Cerebellar cortex (tissue), 1 donor: ENCODE measurements around the gene CRP.
"Not testable (repeated sequence)": the region's sequence is repeated elsewhere in the genome, so short reads cannot be mapped to it uniquely, and the experiment has no call there.

ENCODE experiments used
- DNase-seq: peaks from one replicate; pipeline ENCODE4 v3.0.0-alpha.2; 2015; ENCODE audit warnings: low spot score

CRP gene, protein sequence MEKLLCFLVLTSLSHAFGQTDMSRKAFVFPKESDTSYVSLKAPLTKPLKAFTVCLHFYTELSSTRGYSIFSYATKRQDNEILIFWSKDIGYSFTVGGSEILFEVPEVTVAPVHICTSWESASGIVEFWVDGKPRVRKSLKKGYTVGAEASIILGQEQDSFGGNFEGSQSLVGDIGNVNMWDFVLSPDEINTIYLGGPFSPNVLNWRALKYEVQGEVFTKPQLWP

DNA sequence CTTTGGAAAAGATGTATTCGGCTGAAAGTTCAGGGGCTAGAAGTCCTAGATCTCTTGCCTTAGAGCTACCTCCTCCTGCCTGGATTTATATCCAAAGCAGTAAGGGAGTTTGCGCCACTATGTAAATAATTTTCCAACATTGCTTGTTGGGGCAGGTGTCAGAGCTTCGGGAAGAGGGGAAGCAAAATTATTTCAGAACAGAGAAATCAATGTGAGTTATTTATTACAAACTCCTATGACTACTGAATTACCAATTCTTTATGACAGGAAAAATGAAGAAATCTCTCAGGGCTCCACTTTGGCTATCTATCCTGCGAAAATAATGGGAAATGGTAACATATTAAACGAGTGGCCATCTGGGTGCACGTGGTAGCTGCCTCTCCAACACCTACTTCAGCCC lies at the start of gene CRP:
Gene CRP, minus strand, starts transcription at position 61 of the 400 bp plus-strand sequence. CDS start 104 bp downstream, outside the sequence.
- DNase-seq: no peak

DNA sequence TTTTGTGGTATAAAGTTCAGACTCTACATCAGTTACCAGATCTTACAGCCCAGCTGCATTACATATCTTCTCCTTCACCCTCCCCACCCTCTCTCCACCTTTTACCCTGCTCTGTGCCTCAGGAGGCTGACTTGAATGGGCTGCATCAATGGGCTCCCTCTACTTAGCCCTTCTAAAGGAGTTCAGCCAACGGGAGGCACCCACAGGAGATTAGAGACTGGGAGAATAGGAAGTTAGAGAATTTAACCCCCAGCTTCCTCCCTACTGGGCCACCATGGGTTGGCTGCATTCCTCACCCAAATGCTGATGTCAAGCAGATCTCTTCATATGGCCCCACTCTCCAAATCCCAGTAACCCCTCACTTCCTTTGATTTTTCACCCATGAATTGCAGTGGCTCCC lies 49.3 kb upstream of the CRP start:
- DNase-seq: no peak

DNA sequence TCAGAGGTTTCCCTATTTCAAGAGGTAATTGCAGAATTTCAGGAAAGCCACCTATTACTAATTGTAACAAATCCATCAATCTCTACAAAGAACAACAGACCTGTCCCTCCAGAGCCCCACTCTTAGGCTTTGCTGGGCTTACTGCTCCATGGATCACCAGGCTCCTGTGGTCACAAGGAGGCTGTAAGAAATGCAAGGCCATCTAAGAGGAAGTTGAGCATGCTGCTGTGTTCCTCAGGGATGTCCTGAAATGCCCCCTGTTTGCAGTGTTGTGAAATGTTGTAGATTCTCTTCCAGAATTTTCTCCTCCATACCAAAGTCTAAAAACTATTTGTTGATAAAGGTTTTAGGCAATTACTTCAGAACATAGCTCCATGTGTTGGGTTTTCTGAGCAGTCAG lies 42.0 kb upstream of the CRP start:
- no peak for DNase-seq

DNA sequence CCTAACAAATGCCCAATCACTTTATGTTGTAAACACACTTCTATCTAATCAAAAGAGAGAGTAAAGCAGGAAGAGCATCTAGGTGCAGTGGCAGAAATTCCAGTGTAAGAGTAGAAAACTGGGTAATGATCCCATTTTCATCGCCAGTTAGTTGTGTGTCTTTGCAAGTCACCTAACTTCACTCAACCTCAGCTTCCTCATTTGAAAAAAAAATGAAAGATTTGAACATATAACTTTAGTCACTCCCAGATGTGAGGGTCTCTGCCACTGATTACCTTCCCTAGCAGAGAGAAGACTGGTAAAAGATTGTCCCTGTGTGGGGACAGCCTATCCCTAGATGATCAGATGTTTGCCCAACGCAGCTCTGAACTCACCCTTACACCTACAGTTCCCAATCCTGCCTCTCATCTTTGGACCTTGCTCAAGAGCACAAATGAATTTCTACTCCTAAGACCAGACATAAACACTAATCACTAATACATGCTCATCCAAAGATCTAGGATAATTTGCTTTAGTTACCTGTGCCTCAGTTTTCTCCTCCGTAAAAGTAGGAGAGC lies 41.1 kb upstream of the CRP start:
- no peak for DNase-seq

DNA sequence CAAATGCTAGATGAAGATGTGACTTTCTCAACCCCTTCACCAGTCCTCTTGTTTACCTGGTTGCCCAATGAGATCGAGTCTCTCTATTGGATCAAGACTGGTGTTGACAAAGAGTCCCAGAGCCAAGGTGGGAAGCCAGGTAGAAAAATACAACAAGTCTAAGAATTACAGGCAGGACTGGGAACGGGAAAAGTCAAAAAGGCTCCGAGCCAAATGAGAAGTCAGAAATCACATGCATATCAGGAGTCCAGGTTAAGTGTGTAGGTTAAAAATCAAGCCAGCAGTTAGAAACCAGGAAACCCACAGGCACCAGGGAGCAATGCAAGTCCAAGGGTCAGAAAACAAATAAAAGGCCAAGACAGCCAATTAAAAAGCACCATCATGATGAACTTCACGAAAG lies 39.0 kb upstream of the CRP start:
- no peak for DNase-seq

DNA sequence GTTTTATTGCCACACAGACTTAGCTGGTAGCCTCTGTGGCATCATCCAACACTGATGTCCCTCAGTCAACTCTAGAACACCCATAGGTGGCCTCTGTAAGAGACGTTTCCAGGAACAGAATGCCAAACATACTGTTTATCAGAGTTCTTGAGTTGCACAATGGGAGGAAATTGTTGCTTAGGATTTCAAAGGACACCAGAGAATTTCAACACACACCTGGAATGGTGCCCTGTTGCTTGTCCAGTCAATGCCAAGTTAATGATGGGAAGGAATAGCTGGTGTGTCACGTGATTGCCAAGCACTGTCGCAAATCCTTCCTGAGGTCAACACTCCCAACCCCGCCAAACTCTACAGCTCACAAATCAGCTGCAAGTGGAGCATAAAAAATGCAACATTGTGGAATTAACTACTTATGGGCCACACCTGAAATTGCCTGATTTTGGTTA lies 37.8 kb upstream of the CRP start:
- no peak for DNase-seq

DNA sequence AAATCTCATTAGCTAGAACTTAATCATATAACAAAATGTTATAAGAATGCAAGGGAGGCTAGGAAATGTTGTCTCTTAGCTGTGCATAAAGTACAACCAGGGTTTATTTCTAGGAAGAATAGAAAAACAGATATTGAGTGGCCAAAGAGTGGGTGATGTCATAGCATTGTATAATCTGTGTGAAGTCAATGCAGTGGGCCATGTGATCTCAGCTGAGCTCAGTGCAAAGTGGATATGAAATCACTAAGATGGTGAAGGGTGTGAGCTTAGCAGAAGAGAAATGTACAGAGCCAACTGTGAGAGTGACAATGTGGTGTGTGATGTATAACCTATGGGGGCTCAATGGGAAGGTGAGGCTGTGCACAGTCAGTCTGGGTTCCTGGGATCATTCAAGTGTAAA lies 36.6 kb upstream of the CRP start:
- DNase-seq: no peak

DNA sequence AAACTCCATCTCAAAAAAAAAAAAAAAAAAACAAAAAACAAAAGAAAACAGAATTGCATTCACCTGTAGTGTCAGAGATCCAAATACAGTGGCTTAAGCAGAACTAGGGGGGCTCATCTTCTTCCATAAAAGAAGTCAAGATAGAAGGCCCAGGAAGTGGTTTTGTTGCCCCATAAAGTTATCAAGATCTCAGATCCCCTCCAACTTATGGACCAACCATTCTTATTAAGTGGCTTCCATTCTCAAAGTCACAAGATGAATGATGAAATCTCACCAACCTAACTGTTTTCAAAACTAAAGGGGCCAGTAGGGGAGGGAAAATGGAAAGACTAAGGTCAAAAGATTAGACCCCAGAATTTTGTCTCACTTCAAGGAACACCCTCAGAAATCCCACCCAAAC lies 36.2 kb upstream of the CRP start:
- DNase-seq: no peak

DNA sequence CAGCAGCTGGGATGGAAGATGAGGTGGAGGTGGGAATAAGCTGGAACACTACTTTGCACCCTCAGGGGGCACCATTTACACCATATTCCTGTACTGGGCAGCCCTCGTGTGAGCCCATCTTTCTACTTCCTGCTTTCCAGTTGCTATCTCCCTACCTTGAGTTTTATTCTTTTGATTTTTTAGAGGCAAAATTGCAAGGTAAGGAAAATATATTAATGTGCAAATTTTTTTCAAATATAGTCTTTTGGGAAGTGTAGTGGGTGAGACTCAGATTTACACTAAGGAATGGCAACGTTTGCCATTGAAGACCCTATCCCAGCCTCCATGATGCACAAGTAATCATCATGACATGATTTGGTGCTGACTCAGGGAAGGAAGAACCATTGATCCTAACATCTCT lies 35.2 kb upstream of the CRP start:
- DNase-seq: no peak

DNA sequence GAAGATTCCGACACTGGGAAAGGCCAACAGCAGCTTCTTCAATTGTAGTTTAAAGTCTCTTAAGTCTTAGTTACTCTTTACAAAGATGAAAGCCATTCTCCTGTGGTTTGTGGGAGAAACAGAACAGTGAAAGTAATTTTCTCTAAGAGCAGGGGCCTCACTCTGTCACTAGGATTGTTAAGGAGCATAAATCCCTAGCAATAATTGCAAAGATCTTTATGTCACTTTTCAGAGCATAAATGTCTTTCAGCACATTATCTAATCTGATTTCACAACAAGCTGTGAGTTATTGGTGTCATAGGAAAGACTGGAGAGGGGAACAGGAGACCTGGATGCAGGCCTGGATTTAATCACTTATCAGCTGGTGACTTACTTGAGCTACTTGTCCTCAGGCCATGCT lies 34.0 kb upstream of the CRP start:
- no peak for DNase-seq

DNA sequence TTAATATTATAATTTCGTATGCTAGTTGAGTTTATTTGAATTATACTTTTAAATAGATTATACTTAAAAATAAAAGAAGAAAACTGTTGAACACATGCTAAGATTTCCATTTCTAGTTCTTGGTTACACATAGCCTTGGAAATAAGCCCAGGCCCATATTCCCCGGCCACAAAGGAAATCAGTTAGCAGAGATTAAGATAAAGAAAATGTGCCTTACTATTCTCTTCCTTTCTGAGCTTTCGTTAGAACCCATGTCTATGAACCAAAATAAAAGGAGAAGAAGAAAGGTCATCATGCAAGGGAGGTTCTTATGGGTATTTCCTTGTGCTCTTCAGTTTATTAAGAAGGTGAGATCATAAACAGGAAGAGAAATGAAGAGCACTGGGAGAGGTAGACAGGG lies 32.3 kb upstream of the CRP start:
- no peak for DNase-seq

DNA sequence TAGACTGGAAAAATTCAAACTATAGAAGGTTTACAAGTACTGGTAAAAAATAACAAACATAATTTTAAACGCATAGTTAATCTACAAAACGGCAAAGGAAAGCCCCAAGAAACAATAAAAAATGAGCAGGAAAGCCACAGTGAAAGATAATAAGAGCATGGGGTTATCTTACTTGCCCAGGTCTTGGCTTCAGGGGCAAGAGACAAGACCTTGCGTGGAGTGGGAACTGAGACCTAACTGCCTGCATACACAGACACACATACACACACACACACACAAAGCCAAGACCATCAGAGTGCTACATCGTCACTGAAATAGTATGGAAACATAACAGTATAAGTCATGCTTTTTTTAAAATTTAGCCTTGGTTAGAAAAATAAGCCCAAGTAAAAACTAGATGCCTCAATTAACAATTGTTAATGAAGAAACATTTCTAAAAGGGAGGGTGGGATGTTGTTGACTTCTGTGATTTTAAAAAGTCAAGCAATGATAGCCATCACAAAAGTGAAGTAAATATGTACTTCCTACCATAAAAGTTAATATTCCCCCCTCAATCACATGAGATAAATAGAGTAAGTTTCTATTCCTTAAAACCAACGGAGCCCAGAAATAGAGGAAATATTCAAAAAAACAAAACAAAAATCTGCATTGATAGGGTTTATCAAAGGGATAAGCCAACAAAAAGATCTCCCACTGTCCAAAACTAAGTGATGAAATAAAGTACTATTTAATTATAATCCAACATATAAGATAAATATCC lies 29.4 kb upstream of the CRP start:
- no peak for DNase-seq

DNA sequence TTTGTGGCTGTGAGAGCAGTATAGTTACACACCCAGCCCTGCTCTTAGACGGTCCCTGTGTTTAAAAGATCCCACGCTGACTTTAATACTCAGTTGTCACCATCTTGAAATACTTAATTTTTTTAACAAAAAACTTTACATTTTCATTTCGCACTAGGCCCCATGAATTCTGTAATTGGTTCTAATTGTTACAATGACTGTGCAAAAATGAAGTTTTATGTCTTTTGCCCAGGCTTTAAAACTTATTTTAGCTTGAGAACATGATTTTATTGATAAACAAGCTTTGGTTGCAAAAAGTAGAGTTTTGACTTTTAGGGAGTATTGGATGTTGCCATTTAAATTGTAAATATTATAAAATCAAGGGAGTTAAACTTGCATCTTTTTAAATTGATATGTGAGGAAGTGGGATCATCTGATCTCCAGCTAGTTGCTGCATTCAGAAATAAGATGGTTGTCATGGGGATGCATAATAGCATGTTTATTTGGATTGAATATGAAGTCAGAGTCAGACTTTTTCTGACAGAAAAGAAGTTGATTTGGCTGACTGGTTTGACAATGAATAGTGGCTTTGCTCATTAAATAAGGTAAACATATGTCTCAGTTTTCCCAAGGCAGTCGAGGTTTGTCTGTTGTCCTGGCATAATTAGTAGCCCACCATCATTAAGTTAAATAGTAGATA lies 23.0 kb upstream of the CRP start:
- DNase-seq: no peak

DNA sequence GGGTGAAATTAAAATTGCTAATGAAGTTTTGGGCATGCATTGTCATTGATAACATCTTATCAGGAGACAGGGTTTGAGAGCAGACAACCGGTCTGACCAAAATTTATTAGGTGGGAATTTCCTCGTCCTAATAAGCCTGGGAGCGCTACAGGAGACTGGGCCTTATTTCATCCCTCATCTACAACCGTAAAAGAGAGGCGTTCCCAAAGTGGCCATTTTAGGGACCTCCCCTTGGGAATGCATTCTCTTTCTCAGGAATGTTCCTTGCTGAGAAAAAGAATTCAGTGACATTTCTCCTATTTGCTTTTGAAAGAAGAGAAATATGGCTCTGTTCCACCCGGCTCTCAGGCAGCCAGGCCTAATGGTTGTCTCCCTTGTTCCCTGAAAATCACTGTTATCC lies 8.8 kb upstream of the CRP start:
- not testable (repeated sequence) for DNase-seq

DNA sequence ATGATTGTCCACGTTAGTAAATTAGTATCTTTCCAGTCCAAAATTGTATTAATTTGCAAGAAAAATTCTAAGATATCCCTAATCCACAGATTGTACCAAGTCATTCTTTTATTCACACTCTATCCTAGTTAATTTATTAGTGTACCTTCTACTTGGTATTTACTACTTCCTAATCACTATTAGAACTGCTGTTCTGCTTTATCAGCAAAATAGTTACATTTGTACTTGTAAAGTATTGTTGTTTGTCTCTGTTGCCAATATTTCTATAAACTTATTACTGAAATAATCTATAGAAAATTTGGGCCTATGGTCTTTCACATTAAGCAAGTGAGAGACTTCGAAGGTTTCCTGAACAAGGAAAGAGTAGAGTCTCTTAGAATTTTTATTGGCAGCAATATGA lies 5.6 kb upstream of the CRP start:
- DNase-seq: no peak

DNA sequence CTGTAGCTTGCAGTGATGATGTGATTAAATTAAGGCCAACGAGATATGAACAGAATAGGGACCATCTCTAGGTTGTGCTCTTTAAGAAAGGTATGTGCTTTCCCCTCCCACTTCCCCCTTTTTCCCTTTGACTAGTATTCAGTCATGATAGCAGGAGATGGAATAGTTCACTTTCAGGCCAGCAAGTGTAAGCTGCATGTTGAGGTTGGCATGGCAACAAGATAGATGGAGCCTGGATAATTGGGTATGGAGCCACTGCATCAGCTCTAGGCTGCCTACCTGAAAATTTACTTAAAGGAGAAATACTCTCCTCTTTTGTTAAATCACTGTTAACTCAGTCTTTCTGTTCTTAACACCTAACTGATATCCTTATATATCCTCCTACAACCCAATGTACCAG lies 1.5 kb upstream of the CRP start:
- no peak for DNase-seq

DNA sequence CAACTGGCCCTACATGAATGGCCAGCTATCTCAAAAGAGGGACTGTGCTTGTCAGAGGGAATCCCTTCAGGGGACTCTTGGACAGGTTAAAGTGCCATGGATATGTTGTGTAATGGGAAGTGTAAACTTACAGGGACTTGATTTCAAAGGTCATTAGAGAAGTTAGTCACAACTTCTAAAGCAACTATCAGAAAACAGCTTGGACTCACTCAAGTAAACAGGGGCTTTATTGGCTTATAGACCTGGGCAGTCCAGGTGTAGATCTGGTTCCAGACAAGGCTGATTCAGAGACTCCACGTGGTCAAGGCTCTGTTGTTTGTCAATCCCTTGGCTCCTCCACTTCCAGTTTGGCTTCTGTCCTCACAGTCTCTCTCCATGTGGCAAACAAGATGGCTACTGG lies 2.3 kb downstream of the CRP start:
- DNase-seq: no peak

DNA sequence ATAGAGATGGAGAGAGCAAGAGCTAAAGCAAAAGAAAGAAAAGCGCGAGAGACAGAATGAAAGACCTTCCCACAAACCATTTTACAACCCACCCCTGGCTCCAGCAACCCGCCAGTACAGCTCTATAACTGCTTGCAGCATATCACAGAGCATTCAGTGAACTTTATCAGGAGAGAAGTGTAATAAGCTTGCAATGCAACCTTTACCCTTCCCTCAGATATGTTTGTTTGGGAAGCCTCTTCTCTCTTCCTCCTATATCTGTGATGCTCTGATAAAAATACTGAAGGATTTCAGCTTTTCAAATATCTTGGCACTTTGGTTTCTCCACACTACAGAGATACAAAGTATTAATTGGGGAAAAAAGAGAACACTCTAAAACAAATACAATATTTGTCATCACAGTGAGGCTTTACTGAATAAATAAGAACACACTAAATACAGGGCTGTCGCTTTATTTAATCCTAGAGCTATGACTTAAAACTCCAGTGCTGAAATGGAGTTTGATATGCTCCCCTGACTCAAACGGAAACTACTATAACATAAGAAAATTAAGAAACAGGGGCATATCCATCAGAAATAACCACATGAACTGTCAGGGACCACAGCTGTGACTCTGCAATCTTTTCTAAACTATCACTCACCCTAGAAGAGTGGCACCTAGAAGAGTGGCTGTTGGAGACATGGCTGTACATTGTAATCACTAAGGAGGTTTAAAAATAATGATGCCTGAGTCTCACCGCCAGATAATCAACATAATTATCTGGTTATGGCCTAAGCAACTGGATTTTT lies 6.7 kb downstream of the CRP start:
- DNase-seq: no peak

DNA sequence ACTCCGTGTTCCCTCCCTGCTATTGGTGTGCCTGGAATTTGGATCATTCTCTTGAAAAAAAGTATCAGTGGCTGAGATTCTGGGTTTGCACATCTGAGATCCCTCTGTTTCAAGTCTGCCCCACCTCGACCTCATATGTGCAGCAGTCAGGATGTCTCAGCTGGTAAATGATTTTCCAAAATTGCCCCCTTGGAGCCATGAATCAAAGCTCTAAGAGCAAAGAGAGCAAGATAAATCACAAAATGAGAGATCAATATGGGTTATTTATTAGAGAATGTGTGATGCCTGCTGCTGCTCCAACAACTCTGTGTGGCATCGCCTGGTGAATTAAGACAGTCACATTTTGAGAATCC lies 8.5 kb downstream of the CRP start:
- no peak for DNase-seq

DNA sequence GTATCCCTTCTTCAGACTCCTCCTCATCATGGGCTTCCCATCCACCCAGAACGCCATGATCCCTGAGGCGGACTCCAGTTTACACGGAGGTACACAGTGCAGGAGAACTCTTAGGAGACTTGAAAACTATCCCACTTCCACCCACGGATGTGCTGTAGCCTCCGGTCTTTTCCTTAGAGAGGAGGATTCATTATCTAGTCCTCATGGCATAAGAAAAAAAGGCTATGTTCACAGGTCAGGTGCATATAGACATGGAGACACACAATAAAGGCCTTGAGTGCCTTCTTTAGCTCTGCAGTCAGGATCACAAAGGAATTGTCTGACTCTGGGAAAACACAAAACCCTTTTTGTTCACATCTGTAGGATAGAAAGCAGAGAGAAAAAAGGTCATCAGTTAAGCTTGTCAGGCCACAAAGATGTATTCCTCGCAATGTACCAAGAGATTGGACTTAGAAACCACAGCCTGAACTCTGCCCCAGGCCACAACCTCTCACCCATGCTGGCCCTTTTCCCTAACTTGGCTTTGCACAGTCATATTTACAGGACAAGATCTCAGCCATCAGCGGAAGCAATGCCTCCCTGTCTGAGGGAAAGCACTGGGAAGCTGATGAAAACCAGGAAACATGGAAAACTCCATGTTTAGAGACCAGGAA lies 9.0 kb downstream of the CRP start:
- DNase-seq: no peak

DNA sequence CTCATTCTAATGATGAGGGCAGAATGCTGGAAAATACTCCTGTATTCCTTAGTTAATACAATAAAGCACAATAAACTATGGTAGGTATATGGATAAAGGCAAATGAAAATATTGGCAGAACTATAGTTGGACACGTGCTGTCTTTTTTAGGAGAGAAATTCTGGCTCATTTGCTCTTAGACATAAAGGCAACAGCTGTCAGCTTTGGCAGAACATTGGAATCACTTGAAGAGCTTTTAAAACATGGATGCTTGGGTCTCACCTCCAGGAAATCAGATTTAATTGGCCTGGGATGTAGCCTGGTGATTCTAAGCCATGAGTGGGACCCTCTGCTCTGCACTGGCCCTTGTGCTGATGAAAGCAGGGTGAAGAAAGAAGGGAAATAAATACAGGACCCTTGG lies 9.9 kb downstream of the CRP start:
- DNase-seq: no peak

DNA sequence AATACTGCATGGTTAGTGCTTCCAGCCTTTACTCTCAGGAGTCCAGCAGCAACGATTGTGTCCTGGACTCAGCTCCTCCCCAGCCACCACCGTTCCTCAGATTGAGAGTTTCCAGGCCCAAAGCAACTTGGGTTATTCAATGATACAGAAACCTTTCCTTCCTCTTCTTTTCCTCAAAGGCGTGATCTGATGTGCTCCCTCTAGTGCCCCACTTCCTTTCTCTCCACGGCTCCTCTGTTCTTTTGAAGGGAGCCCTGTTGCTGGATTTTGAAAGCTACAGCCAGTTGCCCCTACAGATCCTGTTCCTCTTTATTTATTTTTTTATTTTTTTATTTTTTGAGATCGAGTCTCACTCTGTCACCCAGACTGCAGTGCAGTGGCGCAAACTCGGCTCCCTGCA lies 14.1 kb downstream of the CRP start:
- no peak for DNase-seq
